ENCODE measurements around the gene CLCN6.

Gene CLCN6

DNA sequence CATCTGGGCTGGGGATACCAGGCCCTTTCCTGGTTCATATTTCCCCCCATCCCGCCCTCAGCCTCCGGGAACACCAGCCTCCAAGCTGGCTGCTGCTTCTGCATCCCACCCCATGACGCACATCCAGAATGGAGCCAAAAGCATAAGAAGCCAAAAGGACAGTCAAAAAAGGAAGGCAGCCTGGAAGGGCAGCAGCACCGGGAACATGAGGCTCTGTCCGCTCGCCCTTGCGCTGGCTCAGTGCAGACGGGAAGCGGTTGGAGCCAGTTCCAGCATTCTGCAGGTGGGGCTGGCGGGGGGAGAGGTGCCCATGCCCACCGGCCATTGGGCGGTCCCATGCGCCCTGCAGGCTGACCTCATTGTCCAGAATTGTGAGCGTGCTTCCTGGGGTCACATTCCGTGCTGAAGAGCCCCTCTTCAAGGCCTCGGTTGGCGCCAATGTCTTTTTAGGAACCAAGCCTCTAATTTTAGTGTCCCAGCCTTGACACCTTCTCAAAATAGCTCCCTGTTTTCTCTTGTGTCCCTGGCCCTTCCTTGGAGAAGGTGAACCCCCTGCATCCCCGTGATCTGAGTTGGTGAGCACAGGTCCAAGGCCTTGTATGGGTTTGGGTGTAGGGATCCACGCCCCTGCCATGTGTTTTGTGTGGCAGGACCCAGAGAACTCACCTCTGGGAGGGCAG, 81.1 kb downstream of the CLCN6 start:
- Histone ChIP-seq H3K4me3 (no peak overlapping the region), H3K27ac (no peak overlapping the region)

GRCh38 chr1:11887666-11888007, 81.6 kb downstream of the CLCN6 start:
- Histone ChIP-seq H3K4me3 (no peak overlapping the region), H3K27ac (no peak overlapping the region)

DNA sequence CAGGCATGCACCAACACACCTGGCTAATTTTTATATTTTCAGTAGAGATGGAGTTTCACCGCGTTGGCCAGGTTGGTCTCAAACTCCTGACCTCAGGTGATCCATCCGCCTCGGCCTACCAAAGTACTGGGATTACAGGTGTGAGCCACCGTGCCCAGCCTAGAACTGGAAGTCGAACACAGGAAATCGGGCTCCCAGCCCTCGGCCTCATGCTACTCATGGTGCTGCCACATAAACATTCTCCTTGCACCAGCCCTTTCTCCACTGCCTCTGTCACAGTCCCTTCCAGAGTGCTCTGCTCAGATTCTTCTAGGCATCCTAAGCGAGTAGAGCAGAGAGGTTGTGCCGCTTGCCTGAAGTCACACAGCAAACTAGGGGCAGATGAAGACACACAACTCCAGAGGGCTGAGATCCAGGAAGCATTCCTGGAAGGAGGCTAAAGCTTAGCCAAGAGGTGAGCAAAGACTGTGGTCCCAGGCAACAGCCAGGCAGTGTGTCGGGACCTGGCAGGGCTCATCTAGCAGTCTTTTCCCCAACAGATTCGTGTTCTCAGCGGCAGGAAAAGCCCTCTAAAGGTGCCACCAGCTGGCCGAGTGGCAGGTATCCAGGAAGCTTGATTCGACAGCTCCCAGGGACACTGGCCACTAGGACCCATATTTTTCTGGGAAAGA, 82.3 kb downstream of the CLCN6 start:
- H3K27ac ChIP-seq, result no peak overlapping the region
- no peak overlapping the region for H3K4me3 ChIP-seq

GRCh38 chr1:11888877-11889208, 82.9 kb downstream of the CLCN6 start:
- H3K27ac ChIP-seq, result no peak overlapping the region
- no peak overlapping the region for H3K4me3 ChIP-seq

DNA sequence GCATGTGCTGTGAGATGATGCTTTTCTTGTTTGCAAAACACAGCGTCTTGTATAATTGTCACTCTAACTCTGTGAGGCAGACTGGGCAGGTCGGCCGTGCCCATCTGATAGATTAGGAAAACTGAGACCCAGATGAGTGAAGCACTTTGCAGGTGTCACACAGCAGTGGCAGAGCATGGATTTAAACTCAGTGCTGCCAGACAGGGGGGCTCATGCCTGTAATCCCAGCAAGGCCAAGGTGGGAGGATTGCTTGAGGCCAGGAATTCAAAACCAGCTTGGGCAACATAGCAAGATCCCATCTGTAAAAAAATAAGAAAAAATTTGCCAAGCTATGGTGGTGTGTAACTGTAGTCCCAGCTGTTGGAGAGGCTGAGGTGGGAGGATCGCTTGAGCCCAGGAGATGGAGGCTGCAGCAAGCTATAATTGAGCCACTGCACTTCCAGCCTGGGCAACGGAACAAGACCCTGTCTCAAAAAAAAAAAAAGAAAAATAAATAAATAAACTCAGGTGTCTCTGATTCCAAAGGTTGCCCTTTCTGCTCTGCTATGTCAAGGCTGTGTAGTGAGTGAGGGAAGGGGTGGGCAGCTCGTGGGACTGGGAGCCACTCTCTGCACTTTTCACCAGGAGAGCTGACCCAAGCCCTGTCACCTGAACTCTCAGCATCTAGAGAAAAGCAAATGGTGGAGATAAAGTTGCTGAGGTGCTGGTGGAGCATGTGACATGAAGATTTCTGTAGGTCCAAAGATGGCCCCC, 85.6 kb downstream of the CLCN6 start:
- Histone ChIP-seq H3K27ac (no peak overlapping the region), H3K4me3 (no peak overlapping the region)
